Measurements from ENCODE around the gene NOX1.

NOX1 gene

DNA sequence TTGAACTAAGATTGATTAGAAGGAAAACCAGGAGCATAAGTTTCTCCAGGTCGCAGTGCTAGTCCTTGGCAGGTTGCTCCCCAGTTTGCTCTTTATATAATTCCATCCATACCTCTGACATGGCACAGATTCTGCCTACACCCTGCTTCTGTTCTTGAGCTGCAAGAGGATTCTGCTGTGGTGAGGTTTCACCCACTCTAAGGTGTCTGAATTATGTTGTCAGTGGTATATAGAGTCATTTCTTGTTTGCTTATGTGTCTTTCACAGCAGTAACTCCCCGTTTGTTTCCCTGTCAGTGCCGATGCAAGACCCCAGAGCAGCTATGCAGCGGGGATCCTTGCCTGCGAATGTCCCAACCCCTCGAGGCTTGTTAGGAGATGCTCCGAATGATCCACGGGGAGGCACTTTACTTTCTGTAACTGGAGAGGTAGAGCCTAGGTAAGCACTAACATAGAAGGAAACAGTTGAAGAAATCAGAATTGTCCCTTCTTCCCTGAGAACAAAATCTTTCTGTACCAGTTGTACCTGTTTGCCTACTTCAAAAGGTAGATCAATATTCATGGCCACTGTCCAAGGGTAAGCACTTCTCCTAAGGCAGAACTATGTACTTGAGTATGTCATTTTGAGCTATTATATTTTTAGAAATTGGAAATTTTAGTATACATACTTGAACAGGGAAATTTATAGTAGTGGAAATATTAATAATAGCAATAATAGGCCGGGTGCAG is 42.8 kb downstream of the NOX1 start:
- Mint-ChIP-seq H3K4me3 (no peak overlapping the region), H3K27me3 (ENCODE audit: low read depth, poor library complexity) (no peaks in the 10 kb centered on the region), H3K27ac (no peak overlapping the region), H3K36me3 (ENCODE audit: low read depth) (peaks cover 31% of the 10 kb centered on the region), H3K9me3 (peaks cover 21% of the 10 kb centered on the region), H3K4me1 (no peaks in the 10 kb centered on the region)
- no peak for DNase-seq
- TF ChIP-seq, protein P1, sequence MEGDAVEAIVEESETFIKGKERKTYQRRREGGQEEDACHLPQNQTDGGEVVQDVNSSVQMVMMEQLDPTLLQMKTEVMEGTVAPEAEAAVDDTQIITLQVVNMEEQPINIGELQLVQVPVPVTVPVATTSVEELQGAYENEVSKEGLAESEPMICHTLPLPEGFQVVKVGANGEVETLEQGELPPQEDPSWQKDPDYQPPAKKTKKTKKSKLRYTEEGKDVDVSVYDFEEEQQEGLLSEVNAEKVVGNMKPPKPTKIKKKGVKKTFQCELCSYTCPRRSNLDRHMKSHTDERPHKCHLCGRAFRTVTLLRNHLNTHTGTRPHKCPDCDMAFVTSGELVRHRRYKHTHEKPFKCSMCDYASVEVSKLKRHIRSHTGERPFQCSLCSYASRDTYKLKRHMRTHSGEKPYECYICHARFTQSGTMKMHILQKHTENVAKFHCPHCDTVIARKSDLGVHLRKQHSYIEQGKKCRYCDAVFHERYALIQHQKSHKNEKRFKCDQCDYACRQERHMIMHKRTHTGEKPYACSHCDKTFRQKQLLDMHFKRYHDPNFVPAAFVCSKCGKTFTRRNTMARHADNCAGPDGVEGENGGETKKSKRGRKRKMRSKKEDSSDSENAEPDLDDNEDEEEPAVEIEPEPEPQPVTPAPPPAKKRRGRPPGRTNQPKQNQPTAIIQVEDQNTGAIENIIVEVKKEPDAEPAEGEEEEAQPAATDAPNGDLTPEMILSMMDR (IDR thresholded peaks at IDR 0.05), result no peak

DNA sequence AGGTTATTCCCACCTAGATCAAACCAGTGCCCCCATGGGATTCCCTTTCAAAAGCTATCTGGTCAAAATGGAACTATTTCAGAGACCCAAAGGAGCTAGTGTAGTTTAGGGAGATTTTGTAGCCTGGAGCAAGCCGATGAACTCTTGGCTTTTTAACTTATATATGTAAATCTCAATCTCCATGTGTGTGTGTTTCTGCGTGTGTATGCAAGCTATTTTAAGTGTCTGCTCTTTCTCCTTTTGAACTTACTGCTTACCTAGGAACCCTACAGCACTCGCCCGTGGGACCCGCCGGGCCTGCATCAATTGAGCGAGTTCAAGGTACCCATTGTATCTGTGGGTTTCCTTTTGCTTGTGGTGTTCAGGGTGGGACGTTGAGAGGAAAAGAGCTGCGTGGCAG is 43.6 kb downstream of the NOX1 start:
- TF ChIP-seq, protein P1 (IDR thresholded peaks at IDR 0.05), result no peak
- Mint-ChIP-seq H3K4me1 (no peaks in the 10 kb centered on the region), H3K9me3 (peaks cover 21% of the 10 kb centered on the region)

DNA sequence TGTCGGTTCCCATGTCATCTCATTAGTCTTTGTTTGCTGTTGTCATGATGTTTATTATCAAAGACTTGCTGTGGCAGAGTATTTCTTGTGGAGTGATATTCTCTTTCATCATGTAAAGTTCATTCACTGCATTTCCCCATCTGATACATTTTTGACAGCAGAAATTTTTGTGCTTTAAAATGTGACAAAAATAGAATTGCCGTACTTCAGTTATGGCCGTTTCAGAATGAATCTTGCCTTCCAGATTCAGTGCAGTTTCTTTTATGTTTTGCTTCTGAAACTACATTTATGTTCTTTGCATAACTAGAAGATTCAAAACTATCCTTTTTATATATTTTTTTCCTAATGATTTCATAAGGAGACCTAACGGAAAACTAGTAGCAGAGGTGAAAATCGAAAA is 44.0 kb downstream of the NOX1 start:
- H3K4me1 Mint-ChIP-seq, result no peaks in the 10 kb centered on the region
- DNase-seq, result no peak
- no peak overlapping the region for H3K4me3 Mint-ChIP-seq
- H3K9me3 Mint-ChIP-seq, result peaks cover 21% of the 10 kb centered on the region
- H3K27me3 Mint-ChIP-seq (ENCODE audit: low read depth, poor library complexity), result no peaks in the 10 kb centered on the region
- TF ChIP-seq, protein P1 (IDR thresholded peaks at IDR 0.05), result no peak
- H3K27ac Mint-ChIP-seq, result no peak overlapping the region
- peaks cover 31% of the 10 kb centered on the region for H3K36me3 Mint-ChIP-seq (ENCODE audit: low read depth)

More for the DNA sequence above, 43.6 kb downstream of the NOX1 start:
- Mint-ChIP-seq H3K36me3 (ENCODE audit: low read depth) (peaks cover 31% of the 10 kb centered on the region), H3K27me3 (ENCODE audit: low read depth, poor library complexity) (no peaks in the 10 kb centered on the region), H3K4me3 (no peak overlapping the region), H3K27ac (no peak overlapping the region)
- no peak for DNase-seq

DNA sequence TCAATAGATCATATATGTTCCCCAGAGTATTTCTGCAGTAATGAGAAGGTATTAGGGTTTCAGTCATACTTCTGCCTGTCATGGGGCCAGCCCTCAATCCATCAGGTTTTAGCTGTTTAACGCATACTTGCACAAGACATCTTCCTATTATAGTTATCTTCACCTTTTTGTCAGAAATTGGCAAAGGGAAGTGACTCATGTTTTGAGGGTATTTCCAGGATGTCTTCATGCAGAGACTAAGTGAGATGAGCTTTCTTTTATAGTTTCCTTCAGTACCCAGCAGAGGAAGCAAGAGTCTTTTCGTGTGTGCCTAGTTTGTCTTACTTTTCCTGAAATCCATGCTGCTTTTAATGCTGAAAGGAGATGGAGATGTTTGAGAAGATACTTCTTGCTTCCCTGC is 44.4 kb downstream of the NOX1 start:
- H3K4me3 Mint-ChIP-seq, result no peak overlapping the region
- TF ChIP-seq, protein P1 (IDR thresholded peaks at IDR 0.05), result no peak
- peaks cover 34% of the 10 kb centered on the region for H3K36me3 Mint-ChIP-seq (ENCODE audit: low read depth)
- DNase-seq, result no peak
- H3K27ac Mint-ChIP-seq, result no peak overlapping the region
- H3K27me3 Mint-ChIP-seq (ENCODE audit: low read depth, poor library complexity), result no peaks in the 10 kb centered on the region
- H3K4me1 Mint-ChIP-seq, result no peaks in the 10 kb centered on the region
- H3K9me3 Mint-ChIP-seq, result peaks cover 24% of the 10 kb centered on the region

DNA sequence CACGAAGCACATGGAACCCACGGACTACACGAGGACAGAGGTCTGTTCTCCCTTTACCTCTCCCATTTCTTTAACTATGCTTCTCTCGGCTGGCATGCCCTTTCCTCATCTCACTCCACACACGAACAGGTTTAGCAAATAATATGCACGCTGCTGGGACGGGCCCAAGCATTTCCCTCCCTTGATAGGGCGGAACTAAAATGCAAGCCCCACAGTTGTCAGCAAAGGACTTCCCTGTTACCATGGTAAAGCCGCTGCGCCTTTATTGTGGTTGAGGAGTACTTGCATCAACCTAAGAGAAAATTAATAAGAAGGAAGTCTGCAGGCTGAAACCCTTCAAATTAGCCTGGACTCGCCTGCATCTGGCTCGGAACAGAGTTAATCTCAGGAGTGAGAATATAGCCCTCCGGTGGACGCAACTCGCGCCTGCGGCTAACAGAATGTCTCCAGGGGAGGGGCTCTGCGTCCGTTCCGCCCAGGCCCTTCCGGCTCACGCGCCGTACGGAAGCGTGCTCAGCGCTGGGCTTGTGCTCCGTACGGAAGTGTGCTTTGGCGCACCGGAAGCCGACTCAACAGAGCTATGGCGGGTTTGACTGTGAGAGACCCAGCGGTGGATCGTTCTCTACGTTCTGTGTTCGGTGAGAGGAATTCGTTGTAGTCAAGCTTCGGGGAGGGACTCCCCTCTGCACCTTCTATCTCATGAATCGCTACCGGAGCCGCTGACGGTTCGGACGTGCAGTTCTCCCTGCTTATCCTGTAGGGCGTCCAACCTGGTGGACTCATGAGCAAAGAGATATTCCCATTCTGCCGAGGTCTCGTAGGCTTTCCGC is 54.1 kb downstream of the NOX1 start, which contains the start of gene CSTF2:
Gene CSTF2, plus strand, starts transcription at position 555 of the 830 bp plus-strand sequence. Its CDS starts 26 bp downstream, at position 581.
- Mint-ChIP-seq H3K4me1 (peaks cover 6% of the 10 kb centered on the region), H3K9me3 (peaks cover 55% of the 10 kb centered on the region), H3K27me3 (ENCODE audit: low read depth, poor library complexity) (peaks cover 31% of the 10 kb centered on the region), H3K36me3 (ENCODE audit: low read depth) (peaks cover 25% of the 10 kb centered on the region), H3K4me3 (peak within 1 kb of the TSS; percentile 84), H3K27ac (peak within 1 kb of the TSS; percentile 62)
- TF ChIP-seq, protein P1 (IDR thresholded peaks at IDR 0.05), result no peak
- peak; percentile 74 for DNase-seq

All from nephron progenitor cell (in vitro differentiated cells).